Tibial artery (tissue), 4 donors: ENCODE results near the gene UGCG.
"Not testable (repeated sequence)": the region's sequence is repeated elsewhere in the genome, so short reads cannot be mapped to it uniquely, and the experiment has no call there.

ENCODE experiments used
- DNase-seq, 2 donors: peaks; one replicate each; pipeline ENCODE4 v3.0.0-alpha.2; 2019
- H3K27ac ChIP-seq, 2 donors: fragments of 200-600 bp; sonication (generic) in 1 of 2; 1 replicate in 1 of 2; 2 replicates in 1 of 2; pipeline ENCODE4 v1.5.1; 2018 to 2019; ENCODE audit warnings: mild to moderate bottlenecking in 1 of 2
- H3K27me3 ChIP-seq, 2 donors: fragments of 200-600 bp; sonication (generic) in 1 of 2; one replicate each; pipeline versions ENCODE4 v1.5.1 to v1.6.0; 2016 to 2019
- H3K36me3 ChIP-seq, 3 donors: fragments of 200-600 bp; sonication (generic) in 2 of 3; one replicate each; pipeline ENCODE4 v1.5.1; 2016 to 2019; ENCODE audit warnings: mild to moderate bottlenecking in 2 of 3
- H3K4me1 ChIP-seq, 4 donors: fragments of 200-600 bp; sonication (generic) in 2 of 4; 1 replicate in 3 of 4; 2 replicates in 1 of 4; pipeline ENCODE4 v1.5.1; 2016 to 2019
- H3K4me3 ChIP-seq, 2 donors: fragments of 200-600 bp; sonication (generic) in 1 of 2; 1 replicate in 1 of 2; 2 replicates in 1 of 2; pipeline ENCODE4 v1.5.1; 2018 to 2019; ENCODE audit warnings: mild to moderate bottlenecking in 2 of 2
- H3K9me3 ChIP-seq, 3 donors: fragments of 200-600 bp; sonication (generic) in 1 of 3; one replicate each; pipeline ENCODE4 v1.5.1; 2016 to 2019
- CTCF ChIP-seq, 2 experiments: fragments of 200-600 bp in 1 of 2; fragments of 450-650 bp in 1 of 2; IDR thresholded peaks; one replicate each; pipeline ENCODE4 v1.5.1; 2017 to 2019; ENCODE audit warnings: antibody characterized with exemption in 2 of 2, mild to moderate bottlenecking in 1 of 2, moderate library complexity in 1 of 2
- intact Hi-C: fragments of 100-400 bp; cut with DNase I; formaldehyde crosslinking; loops from one replicate; pipeline ENCODE4 v1.15.0; 2023; ENCODE audit warnings: low total_unique reads

UGCG gene

GRCh38 chr9:111876179-111876578 lies 20.4 kb upstream of the UGCG start:
- no peak overlapping the region for H3K4me3 ChIP-seq
- no peaks in the 10 kb centered on the region for H3K9me3 ChIP-seq
- no peak for TF ChIP-seq CTCF (IDR thresholded peaks at IDR 0.05)
- no peak overlapping the region for H3K27ac ChIP-seq
- no peaks in the 10 kb centered on the region for H3K4me1 ChIP-seq
- no peaks in the 10 kb centered on the region for H3K36me3 ChIP-seq
- no peaks in the 10 kb centered on the region for H3K27me3 ChIP-seq
- DNase-seq: no peak
- intact Hi-C loops: no loop called here

- Histone ChIP-seq H3K36me3 (no peaks in the 10 kb centered on the region), H3K4me1 (no peaks in the 10 kb centered on the region), H3K9me3 (no peaks in the 10 kb centered on the region), H3K27ac (no peak overlapping the region), H3K27me3 (no peaks in the 10 kb centered on the region), H3K4me3 (no peak overlapping the region)
- intact Hi-C loops: no loop called here
- TF ChIP-seq CTCF (IDR thresholded peaks at IDR 0.05): no peak
- DNase-seq: no peak
These were observed 19.2 kb upstream of the UGCG start for GRCh38 chr9:111877420-111877819.

- H3K9me3 ChIP-seq: no peaks in the 10 kb centered on the region
These were observed 17.7 kb upstream of the UGCG start for GRCh38 chr9:111878946-111879345.

GRCh38 chr9:111886983-111887718 lies 9.5 kb upstream of the UGCG start:
- TF ChIP-seq CTCF (IDR thresholded peaks at IDR 0.05): no peak
- no peak overlapping the region for H3K27ac ChIP-seq
- DNase-seq: no peak

More at GRCh38 chr9:111878946-111879345, 17.7 kb upstream of the UGCG start:
- DNase-seq: no peak
- TF ChIP-seq CTCF (IDR thresholded peaks at IDR 0.05): no peak
- H3K27me3 ChIP-seq: no peaks in the 10 kb centered on the region
- no peaks in the 10 kb centered on the region for H3K36me3 ChIP-seq
- no peaks in the 10 kb centered on the region for H3K4me1 ChIP-seq
- no peak overlapping the region for H3K4me3 ChIP-seq
- intact Hi-C loops: no loop called here
- H3K27ac ChIP-seq: no peak overlapping the region

GRCh38 chr9:111890334-111890733 lies 6.3 kb upstream of the UGCG start:
- DNase-seq: no peak
- H3K27ac ChIP-seq: no peak overlapping the region
- H3K27me3 ChIP-seq: no peaks in the 10 kb centered on the region
- H3K4me3 ChIP-seq: no peak overlapping the region
- peaks cover 0 to under 1% (median 0%) of the 10 kb centered on the region in 4 donors for H3K4me1 ChIP-seq
- TF ChIP-seq CTCF (IDR thresholded peaks at IDR 0.05): no peak
- no peaks in the 10 kb centered on the region for H3K9me3 ChIP-seq
- no peaks in the 10 kb centered on the region for H3K36me3 ChIP-seq
- intact Hi-C loops: loop anchor here (10.0 kb wide), 1 partner anchor 174 kb away; no protein-coding TSS in a partner anchor

More at GRCh38 chr9:111886983-111887718, 9.5 kb upstream of the UGCG start:
- H3K4me3 ChIP-seq: no peak overlapping the region
- H3K36me3 ChIP-seq: no peaks in the 10 kb centered on the region
- H3K4me1 ChIP-seq: no peaks in the 10 kb centered on the region
- H3K9me3 ChIP-seq: no peaks in the 10 kb centered on the region
- no peaks in the 10 kb centered on the region for H3K27me3 ChIP-seq
- intact Hi-C loops: no loop called here

GRCh38 chr9:111890867-111891266 lies 5.7 kb upstream of the UGCG start:
- intact Hi-C loops: loop anchor here (10.0 kb wide), 1 partner anchor 174 kb away; no protein-coding TSS in a partner anchor
- H3K9me3 ChIP-seq, H3K4me3 ChIP-seq, DNase-seq, H3K27ac ChIP-seq, H3K27me3 ChIP-seq, H3K36me3 ChIP-seq, H3K4me1 ChIP-seq: not testable (repeated sequence)
